Uterus (tissue), 4 donors: ENCODE results near the gene MMP13. TPM values are rescaled to one million over a fixed set of nuclear protein-coding genes. Genes with fewer than 3 reads are reported as not detected.
"Not testable (repeated sequence)": the region's sequence is repeated elsewhere in the genome, so short reads cannot be mapped to it uniquely, and the experiment has no call there.

Experiments used
- DNase-seq, 2 donors: peaks; one replicate each; pipeline ENCODE4 v3.0.0-alpha.2; 2019 to 2020
- H3K27ac ChIP-seq, 2 donors: fragments of 200-600 bp; sonication (generic); 1 replicate in 1 of 2; 2 replicates in 1 of 2; pipeline ENCODE4 v1.5.1; 2016 to 2018
- H3K27me3 ChIP-seq, 2 donors: fragments of 200-600 bp; sonication (generic); one replicate each; pipeline ENCODE4 v1.5.1; 2018 to 2019; ENCODE audit warnings: control low read depth in 1 of 2
- H3K36me3 ChIP-seq, 2 donors: fragments of 200-600 bp; sonication (generic); one replicate each; pipeline ENCODE4 v1.5.1; 2019; ENCODE audit warnings: control low read depth in 1 of 2
- H3K4me1 ChIP-seq, 2 donors: fragments of 200-600 bp; sonication (generic); one replicate each; pipeline ENCODE4 v1.5.1; 2018 to 2019; ENCODE audit warnings: control low read depth in 1 of 2
- H3K4me3 ChIP-seq, 2 donors: fragments of 200-600 bp; sonication (generic); 1 replicate in 1 of 2; 2 replicates in 1 of 2; pipeline ENCODE4 v1.5.1; 2018 to 2019; ENCODE audit warnings: mild to moderate bottlenecking in 1 of 2
- H3K9me3 ChIP-seq, 2 donors: fragments of 200-600 bp; sonication (generic); one replicate each; pipeline ENCODE4 v1.5.1; 2019; ENCODE audit warnings: control low read depth in 1 of 2
- CTCF ChIP-seq, 4 experiments: fragments of 200-600 bp in 2 of 4; fragments of 450-650 bp in 2 of 4; sonication (generic) in 2 of 4; IDR thresholded peaks; one replicate each; pipeline ENCODE4 v1.5.1; 2016 to 2019; ENCODE audit warnings: antibody characterized with exemption in 4 of 4, mild to moderate bottlenecking in 2 of 4, moderate library complexity in 1 of 4
- POLR2A ChIP-seq, 2 donors: fragments of 450-650 bp; IDR thresholded peaks; one replicate each; pipeline ENCODE4 v1.6.1; 2016; ENCODE audit warnings: antibody characterized with exemption in 2 of 2, mild to moderate bottlenecking in 1 of 2, moderate library complexity in 1 of 2
- intact Hi-C: fragments of 100-400 bp; cut with DNase I; formaldehyde crosslinking; loops from one replicate; pipeline ENCODE4 v1.15.1; 2023; ENCODE audit warnings: low total_unique reads
- total RNA-seq, 4 donors: library from RNA; depleted of rRNA in 3 of 4; stranded (reverse); fragments of >200 nt in 3 of 4; gene quantifications; one replicate each; pipeline versions ENCODE4 v1.1.0 to v1.2.4, GENCODE V29; 2014 to 2023
- donor health status: DM: yes; HTN: yes; CAD: no.

MMP13 gene
- total RNA-seq, 4 donors from 2014 or later, result not detected

GRCh38 chr11:102986815-102987214 is 31.3 kb upstream of the MMP13 start:
- H3K27me3 ChIP-seq, result no peaks in the 10 kb centered on the region
- H3K4me3 ChIP-seq, result no peak overlapping the region
- no peaks in the 10 kb centered on the region for H3K9me3 ChIP-seq
- no peak for TF ChIP-seq CTCF (IDR thresholded peaks at IDR 0.05)
- no peak for TF ChIP-seq POLR2A (IDR thresholded peaks at IDR 0.05)
- H3K4me1 ChIP-seq, result no peaks in the 10 kb centered on the region
- no peak for DNase-seq
- intact Hi-C loops, result no loop called here
- no peaks in the 10 kb centered on the region for H3K36me3 ChIP-seq
- H3K27ac ChIP-seq, result no peak overlapping the region

- intact Hi-C loops, result no loop called here
- H3K27me3 ChIP-seq, result no peaks in the 10 kb centered on the region
- no peak for TF ChIP-seq POLR2A (IDR thresholded peaks at IDR 0.05)
- no peak for TF ChIP-seq CTCF (IDR thresholded peaks at IDR 0.05)
Measured at GRCh38 chr11:102985850-102986249, 30.3 kb upstream of the MMP13 start.

GRCh38 chr11:102983486-102983885 is 28.0 kb upstream of the MMP13 start:
- H3K36me3 ChIP-seq, result no peaks in the 10 kb centered on the region
- no peak overlapping the region for H3K4me3 ChIP-seq
- H3K27ac ChIP-seq, result no peak overlapping the region
- intact Hi-C loops, result no loop called here
- no peak for DNase-seq
- H3K9me3 ChIP-seq, result no peaks in the 10 kb centered on the region
- TF ChIP-seq CTCF (IDR thresholded peaks at IDR 0.05), result no peak
- no peaks in the 10 kb centered on the region for H3K4me1 ChIP-seq
- no peaks in the 10 kb centered on the region for H3K27me3 ChIP-seq

More at GRCh38 chr11:102985850-102986249, 30.3 kb upstream of the MMP13 start:
- H3K9me3 ChIP-seq, result no peaks in the 10 kb centered on the region
- no peak overlapping the region for H3K27ac ChIP-seq
- H3K4me3 ChIP-seq, result no peak overlapping the region
- no peak for DNase-seq
- H3K4me1 ChIP-seq, result no peaks in the 10 kb centered on the region
- no peaks in the 10 kb centered on the region for H3K36me3 ChIP-seq

GRCh38 chr11:102981324-102981910 is 25.9 kb upstream of the MMP13 start:
- no peak overlapping the region for H3K4me3 ChIP-seq
- intact Hi-C loops, result no loop called here
- no peak for DNase-seq
- H3K9me3 ChIP-seq, result no peaks in the 10 kb centered on the region
- H3K4me1 ChIP-seq, result no peaks in the 10 kb centered on the region
- H3K36me3 ChIP-seq, result no peaks in the 10 kb centered on the region
- H3K27ac ChIP-seq, result no peak overlapping the region
- H3K27me3 ChIP-seq, result no peaks in the 10 kb centered on the region
- TF ChIP-seq CTCF (IDR thresholded peaks at IDR 0.05), result no peak
- TF ChIP-seq POLR2A (IDR thresholded peaks at IDR 0.05), result no peak

- H3K36me3 ChIP-seq, result no peaks in the 10 kb centered on the region
Measured at GRCh38 chr11:102974552-102975280, 19.2 kb upstream of the MMP13 start.

GRCh38 chr11:102973698-102974097 is 18.2 kb upstream of the MMP13 start:
- H3K4me3 ChIP-seq, H3K27me3 ChIP-seq, DNase-seq, H3K27ac ChIP-seq, intact Hi-C loops, H3K36me3 ChIP-seq, H3K4me1 ChIP-seq, H3K9me3 ChIP-seq: not testable (repeated sequence)

More at GRCh38 chr11:102974552-102975280, 19.2 kb upstream of the MMP13 start:
- H3K4me1 ChIP-seq, result no peaks in the 10 kb centered on the region
- no peak overlapping the region for H3K4me3 ChIP-seq
- no peak for DNase-seq
- TF ChIP-seq POLR2A (IDR thresholded peaks at IDR 0.05), result no peak
- no peak for TF ChIP-seq CTCF (IDR thresholded peaks at IDR 0.05)
- no peaks in the 10 kb centered on the region for H3K9me3 ChIP-seq
- H3K27me3 ChIP-seq, result no peaks in the 10 kb centered on the region
- intact Hi-C loops, result no loop called here
- H3K27ac ChIP-seq, result no peak overlapping the region
